KMS-11 (cell line): ENCODE measurements around the gene DDX59.

Experiments used
- H2AFZ ChIP-seq: fragments of 200-600 bp; sonication (generic); 2 replicates; pipeline ENCODE4 v1.6.1; 2016; ENCODE audit warnings: antibody characterized with exemption, mixed run types, low read depth
- H3K27ac ChIP-seq: fragments of 200-600 bp; sonication (generic); 2 replicates; pipeline ENCODE4 v1.6.1; 2016; ENCODE audit warnings: mild to moderate bottlenecking, mixed run types
- H3K27me3 ChIP-seq: fragments of 200-600 bp; sonication (generic); 2 replicates; pipeline ENCODE4 v1.6.1; 2017; ENCODE audit warnings: mild to moderate bottlenecking, low read depth, mixed run types, moderate library complexity; ENCODE audit not compliant: insufficient read depth
- H3K36me3 ChIP-seq: fragments of 200-600 bp; sonication (generic); 2 replicates; pipeline ENCODE4 v1.6.1; 2017; ENCODE audit warnings: mild to moderate bottlenecking, mixed run types; ENCODE audit not compliant: insufficient read depth
- H3K4me1 ChIP-seq: fragments of 200-600 bp; sonication (generic); 2 replicates; pipeline ENCODE4 v1.6.1; 2016; ENCODE audit warnings: mild to moderate bottlenecking, low read depth, mixed run types; ENCODE audit not compliant: poor library complexity, severe bottlenecking
- H3K4me2 ChIP-seq: fragments of 200-600 bp; sonication (generic); 2 replicates; pipeline ENCODE4 v1.7.0; 2016; ENCODE audit warnings: mild to moderate bottlenecking, mixed run types
- H3K4me3 ChIP-seq: fragments of 200-600 bp; sonication (generic); IDR thresholded peaks from 2 replicates; pipeline ENCODE4 v1.6.1; 2017; ENCODE audit warnings: low read depth, low read length, mixed read lengths; ENCODE audit not compliant: insufficient read depth
- H3K79me2 ChIP-seq: fragments of 200-600 bp; sonication (generic); 2 replicates; pipeline ENCODE4 v1.6.1; 2016; ENCODE audit warnings: low read depth, mixed run types; ENCODE audit not compliant: insufficient read depth
- H3K9ac ChIP-seq: fragments of 200-600 bp; sonication (generic); 2 replicates; pipeline ENCODE4 v1.6.1; 2016; ENCODE audit warnings: mild to moderate bottlenecking, mixed run types
- H4K20me1 ChIP-seq: fragments of 200-600 bp; sonication (generic); 2 replicates; pipeline ENCODE4 v1.6.1; 2016; ENCODE audit warnings: mild to moderate bottlenecking, mixed run types; ENCODE audit not compliant: insufficient read depth
- CTCF ChIP-seq: fragments of 200-600 bp; sonication (generic); conservative IDR thresholded peaks from 2 replicates; pipeline ENCODE4 v1.6.1; 2017; ENCODE audit warnings: low read depth, mild to moderate bottlenecking, antibody characterized with exemption, low read length, moderate library complexity, mixed read lengths

Gene DDX59

GRCh38 chr1:200699871-200700270, 30.2 kb upstream of the DDX59 start:
- TF ChIP-seq CTCF, result no peak
- no peak overlapping the region for H2AFZ ChIP-seq
- no peaks in the 10 kb centered on the region for H3K27me3 ChIP-seq
- no peaks in the 10 kb centered on the region for H4K20me1 ChIP-seq
- H3K4me3 ChIP-seq, result no peak overlapping the region
- H3K4me1 ChIP-seq, result no peaks in the 10 kb centered on the region
- H3K79me2 ChIP-seq, result no peaks in the 10 kb centered on the region
- H3K36me3 ChIP-seq, result no peaks in the 10 kb centered on the region
- no peak overlapping the region for H3K4me2 ChIP-seq
- no peak overlapping the region for H3K9ac ChIP-seq
- no peak overlapping the region for H3K27ac ChIP-seq

GRCh38 chr1:200694738-200695137, 25.0 kb upstream of the DDX59 start:
- H3K27me3 ChIP-seq, result no peaks in the 10 kb centered on the region
- H3K36me3 ChIP-seq, result no peaks in the 10 kb centered on the region
- no peak for TF ChIP-seq CTCF
- H3K4me1 ChIP-seq, result no peaks in the 10 kb centered on the region
- H4K20me1 ChIP-seq, result no peaks in the 10 kb centered on the region
- no peak overlapping the region for H3K9ac ChIP-seq
- H3K27ac ChIP-seq, result no peak overlapping the region
- no peak overlapping the region for H3K4me3 ChIP-seq
- H3K79me2 ChIP-seq, result no peaks in the 10 kb centered on the region
- no peak overlapping the region for H2AFZ ChIP-seq
- no peak overlapping the region for H3K4me2 ChIP-seq

- H3K27ac ChIP-seq, result no peak overlapping the region
- H3K4me3 ChIP-seq, result no peak overlapping the region
- H3K36me3 ChIP-seq, result no peaks in the 10 kb centered on the region
- no peaks in the 10 kb centered on the region for H3K4me1 ChIP-seq
- TF ChIP-seq CTCF, result no peak
- no peak overlapping the region for H2AFZ ChIP-seq
- H3K9ac ChIP-seq, result no peak overlapping the region
- H4K20me1 ChIP-seq, result no peaks in the 10 kb centered on the region
- H3K79me2 ChIP-seq, result no peaks in the 10 kb centered on the region
- H3K4me2 ChIP-seq, result no peak overlapping the region
- H3K27me3 ChIP-seq, result no peaks in the 10 kb centered on the region
Observed at GRCh38 chr1:200693327-200693726, 23.6 kb upstream of the DDX59 start.

DNA sequence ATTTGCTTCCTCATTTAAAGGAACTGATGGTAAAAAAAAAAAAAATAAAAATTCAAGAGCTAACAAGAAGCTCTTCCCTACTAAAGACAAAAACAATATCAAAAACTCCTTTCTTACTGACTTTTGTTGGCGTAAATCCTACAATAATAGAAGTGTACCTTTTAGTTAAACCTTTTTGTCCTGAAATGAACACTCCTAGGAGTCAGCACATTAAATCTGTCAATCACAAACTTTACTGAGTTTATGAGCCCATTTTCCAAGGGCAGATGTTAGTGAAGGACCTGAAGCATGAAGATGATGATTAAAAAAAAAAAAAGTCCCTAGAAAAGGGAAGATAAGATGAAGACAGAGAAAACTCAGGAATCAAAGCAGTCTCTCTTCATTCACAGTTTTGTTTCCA, 22.6 kb upstream of the DDX59 start:
- H2AFZ ChIP-seq, result no peak overlapping the region

More for the DNA sequence above, 22.6 kb upstream of the DDX59 start:
- Histone ChIP-seq H3K4me3 (no peak overlapping the region), H3K4me2 (no peak overlapping the region), H3K79me2 (no peaks in the 10 kb centered on the region), H3K27ac (no peak overlapping the region), H3K9ac (no peak overlapping the region), H4K20me1 (no peaks in the 10 kb centered on the region), H3K36me3 (no peaks in the 10 kb centered on the region), H3K27me3 (no peaks in the 10 kb centered on the region), H3K4me1 (no peaks in the 10 kb centered on the region)
- TF ChIP-seq CTCF, result no peak
